ENCODE results near the gene CELSR3. TPM values are rescaled to one million over a fixed set of nuclear protein-coding genes. Genes with fewer than 3 reads are reported as not detected.

The CELSR3 gene
- total RNA-seq, 1 experiment from 2014 or later: 35.4 TPM

- Histone ChIP-seq H3K36me3 (ENCODE audit: control insufficient read depth, insufficient read depth, low read length) (peaks cover 7% of the 10 kb centered on the region; the same call in 1 of the 2 replicates), H3K27me3 (replicated peaks; ENCODE audit: control insufficient read depth, insufficient read depth, low read length) (no peaks in the 10 kb centered on the region), H3K4me1 (0 out of 2 replicates have a peak, but pooled peaks cover 5% of the 10 kb centered on the region), H3K9me3 (no peaks in the 10 kb centered on the region), H3K4me3 (ENCODE audit: low read depth, low read length) (no peak overlapping the region)
- DNase-seq: no peak
- H3K27ac Mint-ChIP-seq (ENCODE audit: unreplicated experiment): no peak overlapping the region
- no peak for TF ChIP-seq CTCF (IDR thresholded peaks at IDR 0.05; ENCODE audit: insufficient read depth in 1 of 2, low read depth in 1 of 2, low read length in 1 of 2, severe bottlenecking in 1 of 2, unreplicated experiment in 1 of 2)
- H3K4me1 Mint-ChIP-seq (ENCODE audit: low read depth, unreplicated experiment): peaks cover 7% of the 10 kb centered on the region
- no TSS peak for BruUV-seq (replicated peaks)
- ChIA-PET POLR2A (interaction anchor here (0.5 kb wide), 1 partner anchor 176 kb away, joined by 3 read pairs; no protein-coding TSS in a partner anchor), CTCF (no interaction called here)
- intact Hi-C loops (cut with micrococcal nuclease; ENCODE audit: unreplicated experiment): no loop called here
- no peaks in the 10 kb centered on the region for H3K9me3 Mint-ChIP-seq (ENCODE audit: unreplicated experiment)
- H3K4me3 Mint-ChIP-seq (ENCODE audit: unreplicated experiment): no peak overlapping the region
- H3K36me3 Mint-ChIP-seq (ENCODE audit: insufficient read depth, unreplicated experiment): peaks cover 84% of the 10 kb centered on the region
- H3K27me3 Mint-ChIP-seq (ENCODE audit: insufficient read depth, unreplicated experiment): no peaks in the 10 kb centered on the region
These were observed 32.7 kb upstream of the CELSR3 start for GRCh38 chr3:48695393-48695753.

DNA sequence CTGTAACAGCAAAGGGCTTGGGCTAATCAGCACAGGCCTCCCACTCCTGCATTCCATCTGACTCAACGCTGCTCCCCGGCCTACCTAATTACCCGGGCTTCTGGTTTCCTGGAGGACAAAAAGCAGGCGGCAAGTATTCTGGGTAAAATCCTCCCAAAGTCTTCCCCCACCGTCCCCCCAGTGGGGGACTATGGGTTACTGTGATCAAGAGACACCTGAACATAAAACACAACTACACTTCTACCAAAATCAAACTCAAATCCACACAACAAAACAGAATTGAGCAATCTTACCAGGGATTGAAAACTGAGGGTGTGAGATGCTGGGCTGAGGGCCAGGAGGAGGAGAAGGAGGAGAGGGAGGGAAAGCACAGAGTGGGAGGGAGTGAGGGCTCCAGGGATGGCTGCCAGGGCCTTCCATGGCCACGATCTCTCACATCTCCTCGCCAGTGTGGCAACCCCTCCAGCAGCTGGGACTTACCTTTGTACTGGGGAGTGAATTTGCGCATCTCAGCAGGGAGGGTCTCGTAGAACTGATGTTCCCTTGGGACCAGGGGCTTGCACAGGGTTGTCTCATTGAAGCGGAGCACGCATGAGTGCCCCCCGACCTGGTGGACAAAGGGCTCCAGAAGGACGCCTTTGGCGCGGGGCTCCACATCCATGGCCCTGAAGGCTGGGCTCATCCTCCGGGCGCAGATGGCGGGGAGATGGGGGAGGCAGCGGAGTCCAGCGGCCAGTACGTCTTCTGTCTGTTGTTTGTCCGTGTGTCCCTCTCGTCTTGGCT is 32.1 kb upstream of the CELSR3 start:
- Mint-ChIP-seq H3K36me3 (ENCODE audit: insufficient read depth, unreplicated experiment) (peaks cover 89% of the 10 kb centered on the region), H3K27me3 (ENCODE audit: insufficient read depth, unreplicated experiment) (no peaks in the 10 kb centered on the region), H3K4me1 (ENCODE audit: low read depth, unreplicated experiment) (peaks cover 7% of the 10 kb centered on the region), H3K4me3 (ENCODE audit: unreplicated experiment) (no peak overlapping the region), H3K9me3 (ENCODE audit: unreplicated experiment) (no peaks in the 10 kb centered on the region), H3K27ac (ENCODE audit: unreplicated experiment) (peak overlapping the region; percentile 51)
- DNase-seq: no peak
- intact Hi-C loops (cut with micrococcal nuclease; ENCODE audit: unreplicated experiment): no loop called here
- Histone ChIP-seq H3K4me3 (ENCODE audit: low read depth, low read length) (no peak overlapping the region), H3K9me3 (no peaks in the 10 kb centered on the region), H3K27me3 (replicated peaks; ENCODE audit: control insufficient read depth, insufficient read depth, low read length) (no peaks in the 10 kb centered on the region), H3K4me1 (0 out of 2 replicates have a peak, but pooled peaks cover 5% of the 10 kb centered on the region), H3K36me3 (ENCODE audit: control insufficient read depth, insufficient read depth, low read length) (peaks cover 7% of the 10 kb centered on the region)
- POLR2A ChIA-PET: interaction anchor here (0.5 kb wide), 1 partner anchor 177 kb away, joined by 3 read pairs; no protein-coding TSS in a partner anchor
- no TSS peak for BruUV-seq (replicated peaks)
- no peak for TF ChIP-seq CTCF (IDR thresholded peaks at IDR 0.05; ENCODE audit: insufficient read depth in 1 of 2, low read depth in 1 of 2, low read length in 1 of 2, severe bottlenecking in 1 of 2, unreplicated experiment in 1 of 2)
- CTCF ChIA-PET: no interaction called here

GRCh38 chr3:48693826-48694225 is 31.1 kb upstream of the CELSR3 start:
- Histone ChIP-seq H3K27me3 (replicated peaks; ENCODE audit: control insufficient read depth, insufficient read depth, low read length) (no peaks in the 10 kb centered on the region), H3K4me1 (0 out of 2 replicates have a peak, but pooled peaks cover 5% of the 10 kb centered on the region), H3K4me3 (ENCODE audit: low read depth, low read length) (no peak overlapping the region), H3K9me3 (no peaks in the 10 kb centered on the region), H3K36me3 (ENCODE audit: control insufficient read depth, insufficient read depth, low read length) (peaks cover 9% of the 10 kb centered on the region)
- Mint-ChIP-seq H3K27me3 (ENCODE audit: insufficient read depth, unreplicated experiment) (no peaks in the 10 kb centered on the region), H3K36me3 (ENCODE audit: insufficient read depth, unreplicated experiment) (peaks cover 90% of the 10 kb centered on the region), H3K4me3 (ENCODE audit: unreplicated experiment) (no peak overlapping the region), H3K27ac (ENCODE audit: unreplicated experiment) (no peak overlapping the region), H3K9me3 (ENCODE audit: unreplicated experiment) (no peaks in the 10 kb centered on the region), H3K4me1 (ENCODE audit: low read depth, unreplicated experiment) (peaks cover 7% of the 10 kb centered on the region)
- CTCF ChIA-PET: no interaction called here
- POLR2A ChIA-PET: interaction anchor here (0.6 kb wide), 1 partner anchor 328 kb away, joined by 3 read pairs; the partner anchor contains the start of gene NDUFAF3
- BruUV-seq (replicated peaks): TSS peak; percentile 25
- no peak for DNase-seq
- intact Hi-C loops (cut with micrococcal nuclease; ENCODE audit: unreplicated experiment): no loop called here
- no peak for TF ChIP-seq CTCF (IDR thresholded peaks at IDR 0.05; ENCODE audit: insufficient read depth in 1 of 2, low read depth in 1 of 2, low read length in 1 of 2, severe bottlenecking in 1 of 2, unreplicated experiment in 1 of 2)

Measured in Caco-2 (cell line).